GOT3 (cell line): ENCODE data around the gene RBMS1.

Experiments used
- DNase-seq: peaks from one replicate; lab custom pipeline; 2025; ENCODE audit warnings: mixed read lengths; lab: John Stamatoyannopoulos, UW

Gene RBMS1

GRCh38 chr2:160362018-160362417 lies 131.6 kb downstream of the RBMS1 start:
- DNase-seq: no peak

GRCh38 chr2:160360089-160360757 lies 133.4 kb downstream of the RBMS1 start:
- no peak for DNase-seq

- no peak for DNase-seq
Observed at GRCh38 chr2:160358046-160358445, 135.6 kb downstream of the RBMS1 start.

- DNase-seq: no peak
Observed at GRCh38 chr2:160356485-160356884, 137.1 kb downstream of the RBMS1 start.

GRCh38 chr2:160355080-160355479 lies 138.5 kb downstream of the RBMS1 start:
- DNase-seq: no peak

GRCh38 chr2:160354677-160355076 lies 138.9 kb downstream of the RBMS1 start:
- no peak for DNase-seq

DNA sequence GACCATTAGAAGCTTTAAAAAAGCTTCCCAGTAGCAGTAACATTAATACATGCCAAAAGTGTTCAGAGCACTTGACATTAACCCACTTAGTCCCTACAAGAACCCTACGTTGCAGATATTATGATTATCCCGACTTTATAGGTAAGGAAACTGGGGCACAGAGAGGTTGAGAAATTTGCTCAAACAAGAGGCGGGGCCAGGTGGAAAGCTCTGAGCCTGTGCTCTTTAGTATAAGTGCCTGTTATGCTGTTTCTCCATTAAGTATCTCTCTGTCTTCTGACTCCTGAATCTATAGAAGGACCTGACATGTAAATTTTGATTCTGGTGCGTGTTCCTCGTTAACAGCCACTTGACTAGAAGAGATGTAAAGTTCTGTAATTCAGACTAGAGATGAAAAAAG lies 139.8 kb downstream of the RBMS1 start:
- no peak for DNase-seq

GRCh38 chr2:160353166-160353565 lies 140.4 kb downstream of the RBMS1 start:
- no peak for DNase-seq

DNA sequence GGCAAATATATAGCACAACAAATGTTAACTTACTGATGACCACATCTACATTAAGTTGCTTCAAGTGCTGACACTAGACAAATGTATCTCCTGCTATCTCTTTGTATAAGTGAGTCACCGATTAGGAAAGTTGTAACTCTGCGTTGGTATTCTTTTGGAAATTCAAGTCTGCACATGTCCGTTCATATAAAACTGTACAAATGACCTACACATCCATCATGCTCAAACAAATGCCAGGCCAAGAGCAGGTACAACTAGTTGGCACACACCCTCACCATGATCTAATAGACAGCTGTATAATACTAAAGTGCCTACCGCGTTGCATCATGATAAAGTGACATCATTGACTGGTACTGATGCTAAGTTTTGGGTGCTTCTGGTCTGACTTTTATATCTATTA lies 141.1 kb downstream of the RBMS1 start:
- DNase-seq: no peak

DNA sequence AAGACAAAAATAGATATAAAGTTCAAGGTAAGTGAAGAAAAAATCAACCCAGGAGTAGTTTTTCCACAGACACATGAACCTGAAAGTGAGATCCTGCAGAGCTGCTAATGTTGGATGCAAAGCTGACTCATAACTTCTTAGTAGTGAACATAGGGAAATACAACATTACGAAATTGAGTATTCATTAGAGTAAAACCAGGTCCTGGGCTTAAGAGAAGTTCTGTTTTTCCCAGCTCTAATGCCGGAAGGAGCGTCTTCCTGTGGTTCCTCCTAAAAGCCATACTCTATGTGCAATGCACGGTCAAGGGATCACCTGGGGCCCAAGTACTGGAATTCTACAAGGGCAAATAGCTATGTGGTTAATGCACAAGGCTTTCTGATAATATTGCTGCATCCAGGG lies 141.7 kb downstream of the RBMS1 start:
- no peak for DNase-seq

- DNase-seq: no peak
Observed at GRCh38 chr2:160349306-160349705, 144.3 kb downstream of the RBMS1 start.

GRCh38 chr2:160347269-160347863 lies 146.2 kb downstream of the RBMS1 start:
- DNase-seq: no peak

DNA sequence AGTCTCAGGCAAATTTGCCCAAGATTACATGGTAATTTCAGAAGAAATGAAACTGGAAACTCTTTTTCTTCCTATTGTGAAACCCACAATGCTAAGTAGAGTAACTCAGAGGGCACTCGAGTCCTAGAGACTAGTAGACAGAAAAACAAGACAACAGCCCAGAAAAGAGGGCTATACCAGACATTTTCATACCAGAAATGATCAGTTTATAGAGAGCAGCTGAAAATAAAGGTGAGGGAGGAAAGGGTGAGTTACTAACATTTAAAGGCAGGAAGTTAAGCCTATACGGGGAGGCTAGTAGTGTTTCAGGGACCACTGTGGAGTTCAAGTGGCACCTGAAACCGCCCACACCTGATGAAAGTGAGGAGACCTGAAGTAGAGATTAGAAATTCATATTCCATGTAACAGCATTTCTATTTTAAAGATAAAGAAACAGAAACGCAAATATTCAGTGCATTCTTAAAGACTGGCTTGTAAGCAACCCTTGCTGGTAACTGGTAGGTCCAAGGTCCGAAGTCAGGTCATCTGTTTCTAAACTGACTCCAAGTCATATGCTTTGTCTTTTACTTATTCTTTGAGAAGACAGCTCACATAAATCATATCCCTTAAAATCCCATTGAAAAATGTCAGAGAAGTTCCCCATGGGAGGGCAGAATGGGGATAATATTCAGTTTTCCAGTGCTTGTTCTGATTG lies 148.4 kb downstream of the RBMS1 start:
- no peak for DNase-seq

- no peak for DNase-seq
Observed at GRCh38 chr2:160343404-160343803, 150.2 kb downstream of the RBMS1 start.

GRCh38 chr2:160339726-160340125 lies 153.9 kb downstream of the RBMS1 start:
- DNase-seq: no peak

- no peak for DNase-seq
Observed at GRCh38 chr2:160338901-160339685, 154.5 kb downstream of the RBMS1 start.

DNA sequence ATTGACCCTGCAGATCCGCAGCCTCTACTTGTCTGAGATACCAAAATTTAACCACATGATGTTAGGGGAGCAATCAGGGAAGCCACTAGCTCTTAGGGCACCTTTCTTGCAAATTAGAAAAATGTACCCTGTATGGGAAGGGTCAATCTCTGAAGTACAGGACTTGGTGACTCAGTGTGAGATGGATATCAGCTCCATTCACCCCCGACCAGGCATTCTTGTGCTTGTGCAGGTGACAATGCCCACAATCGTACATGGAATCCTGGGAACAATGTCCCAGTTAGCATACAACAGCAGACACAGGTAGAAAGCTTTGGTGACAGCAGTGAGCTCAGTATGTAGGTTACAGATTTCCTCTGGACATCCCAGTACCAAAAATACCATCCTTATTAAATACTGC lies 155.9 kb downstream of the RBMS1 start:
- DNase-seq: no peak

GRCh38 chr2:160336635-160337034 lies 157.0 kb downstream of the RBMS1 start:
- no peak for DNase-seq

GRCh38 chr2:160336105-160336504 lies 157.5 kb downstream of the RBMS1 start:
- DNase-seq: no peak

GRCh38 chr2:160335441-160335840 lies 158.2 kb downstream of the RBMS1 start:
- no peak for DNase-seq

DNA sequence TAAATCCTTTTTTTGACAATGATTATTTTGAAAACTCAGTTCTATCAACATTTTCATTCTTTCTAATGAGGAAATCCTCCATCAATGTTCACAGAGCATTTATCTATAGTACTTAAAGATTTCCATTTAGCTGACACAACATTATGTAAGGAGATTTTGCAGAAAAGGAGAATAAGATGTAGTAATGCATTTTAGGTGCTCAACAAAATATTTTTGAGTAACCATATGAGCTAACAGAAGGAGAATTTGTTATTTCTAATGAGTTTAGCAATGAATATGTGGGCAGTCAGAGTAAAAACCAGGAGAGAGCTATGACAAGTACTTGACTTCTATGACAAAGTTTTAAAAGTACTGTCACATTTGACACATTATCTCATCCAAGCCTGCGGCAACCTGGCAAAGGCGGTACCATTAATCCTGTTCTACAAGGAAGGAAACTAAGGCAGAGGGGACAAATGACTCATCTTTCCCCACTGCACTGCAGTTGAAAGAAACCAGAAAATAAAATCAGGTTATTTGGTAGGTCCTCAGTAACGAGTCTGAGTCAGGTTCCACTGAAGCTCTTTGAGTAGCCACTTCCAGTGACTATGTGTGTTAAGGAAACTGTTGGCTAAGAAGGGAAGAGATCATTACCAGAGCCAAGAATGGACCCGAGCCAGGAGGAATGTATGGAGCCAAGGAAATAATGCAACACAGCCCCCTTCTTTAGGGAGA lies 159.4 kb downstream of the RBMS1 start:
- no peak for DNase-seq
